MCF 10A (cell line): ENCODE results near the gene ADARB1. TPM values are rescaled to one million over a fixed set of nuclear protein-coding genes. Genes with fewer than 3 reads are reported as not detected.

Experiments
- BruUV-seq: library from RNA; stranded (reverse); fragments of 400-500 nt; replicated peaks from 2 replicates; lab custom pipeline; 2021; lab: Mats Ljungman, UMichigan
- CTCF ChIA-PET: fragments of 300-600 bp; sonication (Branson Sonifier 250); formaldehyde crosslinking; extraction: SDS; loops from one replicate; lab custom pipeline; 2021; ENCODE audit warnings: antibody characterized with exemption, inconsistent platforms; lab: Yijun Ruan, JAX
- POLR2A ChIA-PET: fragments of 300-600, 350-650 bp; sonication (Branson Sonifier 250); formaldehyde crosslinking; extraction: SDS; loops from one replicate; lab custom pipeline; 2020; ENCODE audit warnings: antibody characterized with exemption, inconsistent platforms; lab: Yijun Ruan, JAX
- DNase-seq: peaks from one replicate; pipeline ENCODE4 v3.0.0-alpha.2; 2018; ENCODE audit not compliant: unreplicated experiment
- H3K27ac Mint-ChIP-seq: one replicate; pipeline ENCODE4 v1.8.0; 2022; ENCODE audit warnings: mild to moderate bottlenecking, low read depth, mixed read lengths; ENCODE audit not compliant: unreplicated experiment
- H3K27me3 Mint-ChIP-seq: one replicate; pipeline ENCODE4 v1.8.0; 2022; ENCODE audit warnings: mixed read lengths; ENCODE audit not compliant: insufficient read depth, unreplicated experiment
- H3K36me3 Mint-ChIP-seq: one replicate; pipeline ENCODE4 v1.8.0; 2022; ENCODE audit warnings: mild to moderate bottlenecking, moderate library complexity, mixed read lengths; ENCODE audit not compliant: insufficient read depth, unreplicated experiment
- H3K4me1 Mint-ChIP-seq: one replicate; pipeline ENCODE4 v1.8.0; 2022; ENCODE audit warnings: mixed read lengths; ENCODE audit not compliant: insufficient read depth, unreplicated experiment
- H3K4me3 Mint-ChIP-seq: one replicate; pipeline ENCODE4 v1.8.0; 2022; ENCODE audit warnings: mild to moderate bottlenecking, moderate library complexity, mixed read lengths; ENCODE audit not compliant: unreplicated experiment
- H3K9me3 Mint-ChIP-seq: one replicate; pipeline ENCODE4 v1.8.0; 2022; ENCODE audit warnings: mixed read lengths; ENCODE audit not compliant: unreplicated experiment
- intact Hi-C: fragments of 100-400 bp; cut with micrococcal nuclease; formaldehyde crosslinking; loops from 2 replicates; pipeline ENCODE4 v1.14.1; 2022
- total RNA-seq: library from RNA; stranded (reverse); gene quantifications from 2 replicates; pipeline ENCODE4 v1.2.3, GENCODE V29; 2022
- TF ChIP-seq, protein P1 (sequence below): fragments of 200-600 bp; IDR thresholded peaks from one replicate; pipeline ENCODE4 v1.8.0; 2022; ENCODE audit warnings: antibody characterized with exemption, mild to moderate bottlenecking; ENCODE audit not compliant: unreplicated experiment

The ADARB1 gene
- total RNA-seq, 1 experiment from 2014 or later = 19.4 TPM

GRCh38 chr21:45203983-45204382, 129.6 kb downstream of the ADARB1 start:
- H3K4me3 Mint-ChIP-seq = no peak overlapping the region
- intact Hi-C loops = no loop called here
- ChIA-PET CTCF (interaction anchor here (0.6 kb wide), 1 partner anchor 620 kb away, joined by 6 read pairs; no protein-coding TSS in a partner anchor), POLR2A (no interaction called here)
- BruUV-seq = no TSS peak
- H3K27ac Mint-ChIP-seq = no peak overlapping the region
- H3K4me1 Mint-ChIP-seq = no peaks in the 10 kb centered on the region
- TF ChIP-seq, protein P1, sequence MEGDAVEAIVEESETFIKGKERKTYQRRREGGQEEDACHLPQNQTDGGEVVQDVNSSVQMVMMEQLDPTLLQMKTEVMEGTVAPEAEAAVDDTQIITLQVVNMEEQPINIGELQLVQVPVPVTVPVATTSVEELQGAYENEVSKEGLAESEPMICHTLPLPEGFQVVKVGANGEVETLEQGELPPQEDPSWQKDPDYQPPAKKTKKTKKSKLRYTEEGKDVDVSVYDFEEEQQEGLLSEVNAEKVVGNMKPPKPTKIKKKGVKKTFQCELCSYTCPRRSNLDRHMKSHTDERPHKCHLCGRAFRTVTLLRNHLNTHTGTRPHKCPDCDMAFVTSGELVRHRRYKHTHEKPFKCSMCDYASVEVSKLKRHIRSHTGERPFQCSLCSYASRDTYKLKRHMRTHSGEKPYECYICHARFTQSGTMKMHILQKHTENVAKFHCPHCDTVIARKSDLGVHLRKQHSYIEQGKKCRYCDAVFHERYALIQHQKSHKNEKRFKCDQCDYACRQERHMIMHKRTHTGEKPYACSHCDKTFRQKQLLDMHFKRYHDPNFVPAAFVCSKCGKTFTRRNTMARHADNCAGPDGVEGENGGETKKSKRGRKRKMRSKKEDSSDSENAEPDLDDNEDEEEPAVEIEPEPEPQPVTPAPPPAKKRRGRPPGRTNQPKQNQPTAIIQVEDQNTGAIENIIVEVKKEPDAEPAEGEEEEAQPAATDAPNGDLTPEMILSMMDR = no peak
- no peaks in the 10 kb centered on the region for H3K27me3 Mint-ChIP-seq
- H3K36me3 Mint-ChIP-seq = peaks cover 18% of the 10 kb centered on the region
- no peaks in the 10 kb centered on the region for H3K9me3 Mint-ChIP-seq
- DNase-seq = no peak

DNA sequence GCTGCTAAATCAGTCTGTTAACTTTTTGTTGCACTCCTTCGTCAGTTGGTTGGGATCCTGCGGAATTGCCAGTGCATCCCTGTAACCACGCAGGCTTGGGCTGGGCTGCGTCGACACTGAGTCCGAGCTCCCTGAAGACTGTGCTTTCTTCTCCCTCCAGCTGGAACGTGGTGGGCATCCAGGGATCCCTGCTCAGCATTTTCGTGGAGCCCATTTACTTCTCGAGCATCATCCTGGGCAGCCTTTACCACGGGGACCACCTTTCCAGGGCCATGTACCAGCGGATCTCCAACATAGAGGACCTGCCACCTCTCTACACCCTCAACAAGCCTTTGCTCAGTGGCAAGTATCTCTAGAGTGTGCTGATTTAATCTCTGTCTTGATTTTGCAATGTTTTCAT, 130.0 kb downstream of the ADARB1 start:
- H3K27me3 Mint-ChIP-seq = no peaks in the 10 kb centered on the region
- peaks cover 18% of the 10 kb centered on the region for H3K36me3 Mint-ChIP-seq
- no peaks in the 10 kb centered on the region for H3K4me1 Mint-ChIP-seq
- ChIA-PET CTCF (interaction anchor here (0.6 kb wide), 1 partner anchor 619 kb away, joined by 6 read pairs; no protein-coding TSS in a partner anchor), POLR2A (interaction anchor here (0.8 kb wide), 1 partner anchor 42 kb away, joined by 3 read pairs; no protein-coding TSS in a partner anchor)
- TF ChIP-seq, protein P1 = no peak
- BruUV-seq = no TSS peak
- no peak for DNase-seq
- H3K4me3 Mint-ChIP-seq = no peak overlapping the region
- no peaks in the 10 kb centered on the region for H3K9me3 Mint-ChIP-seq
- intact Hi-C loops = no loop called here
- H3K27ac Mint-ChIP-seq = no peak overlapping the region

DNA sequence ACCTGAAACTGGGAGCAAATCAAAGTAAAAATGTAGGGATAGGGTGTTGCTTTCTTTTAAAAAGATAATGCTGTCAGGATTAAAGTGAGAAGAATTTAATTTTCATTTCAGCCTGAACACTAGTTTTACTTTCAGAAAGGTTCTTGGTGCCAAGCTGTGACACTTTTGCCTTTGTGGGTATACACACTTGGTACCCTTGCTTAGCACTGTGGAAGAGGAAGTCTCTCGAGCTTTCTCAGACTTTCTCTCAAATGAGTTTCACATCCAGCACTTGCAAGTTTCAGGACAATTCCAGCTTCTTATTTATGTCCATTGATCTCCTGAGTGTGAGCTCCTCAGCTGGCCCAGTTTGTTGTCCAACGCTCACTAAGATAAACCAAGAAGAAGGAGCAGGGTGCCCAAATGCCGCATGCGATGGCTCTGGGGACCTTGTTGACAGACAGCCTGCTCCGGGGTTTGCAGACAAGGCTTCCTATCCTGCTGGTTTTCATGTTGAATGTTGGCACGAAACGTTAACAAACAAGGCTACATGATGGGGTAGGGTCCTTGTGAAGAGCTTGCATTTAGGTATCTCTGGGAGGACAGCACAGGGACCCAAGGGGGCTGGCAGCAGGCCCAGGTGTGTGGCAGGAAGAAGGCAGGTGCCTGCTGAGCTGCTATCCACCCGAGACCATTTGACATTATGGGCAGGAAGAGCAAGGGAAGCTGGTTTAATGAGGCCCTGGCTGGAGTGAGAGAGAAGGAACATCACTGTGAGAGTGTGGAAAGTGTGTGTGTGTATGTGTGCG, 133.7 kb downstream of the ADARB1 start:
- H3K9me3 Mint-ChIP-seq = no peaks in the 10 kb centered on the region
- H3K4me3 Mint-ChIP-seq = no peak overlapping the region
- intact Hi-C loops = no loop called here
- H3K4me1 Mint-ChIP-seq = no peaks in the 10 kb centered on the region
- DNase-seq = no peak
- CTCF ChIA-PET = no interaction called here
- H3K27ac Mint-ChIP-seq = peak overlapping the region; percentile 3
- BruUV-seq = no TSS peak
- TF ChIP-seq, protein P1 = no peak
- POLR2A ChIA-PET = no interaction called here
- H3K27me3 Mint-ChIP-seq = no peaks in the 10 kb centered on the region
- H3K36me3 Mint-ChIP-seq = peaks cover 26% of the 10 kb centered on the region

- Mint-ChIP-seq H3K27me3 (no peaks in the 10 kb centered on the region), H3K36me3 (peaks cover 26% of the 10 kb centered on the region), H3K27ac (peak overlapping the region; percentile 3), H3K9me3 (no peaks in the 10 kb centered on the region), H3K4me3 (no peak overlapping the region), H3K4me1 (no peaks in the 10 kb centered on the region)
- BruUV-seq = no TSS peak
- intact Hi-C loops = no loop called here
- ChIA-PET CTCF (no interaction called here), POLR2A (interaction anchor here (0.7 kb wide), 1 partner anchor 869 kb away, joined by 3 read pairs; no protein-coding TSS in a partner anchor)
- TF ChIP-seq, protein P1 = no peak
- no peak for DNase-seq
Measured at GRCh38 chr21:45208627-45208951, 134.2 kb downstream of the ADARB1 start.
